ENCODE results near the gene NEUROD2. TPM values are rescaled to one million over a fixed set of nuclear protein-coding genes. Genes with fewer than 3 reads are reported as not detected.

NEUROD2 gene
- total RNA-seq, 1 donor from 2014 or later, result not detected

- H3K36me3 ChIP-seq, result no peaks in the 10 kb centered on the region
- no peak for DNase-seq (ENCODE audit: low spot score in 2 of 2)
- intact Hi-C loops (cut with DNase I), result no loop called here
- H3K27ac ChIP-seq, result no peak overlapping the region
- H3K4me1 ChIP-seq, result no peaks in the 10 kb centered on the region
- TF ChIP-seq CTCF (IDR thresholded peaks at IDR 0.05), result no peak
- no peaks in the 10 kb centered on the region for H3K9me3 ChIP-seq
- no peak overlapping the region for H3K4me3 ChIP-seq
- no peaks in the 10 kb centered on the region for H3K27me3 ChIP-seq
These were observed 7.7 kb upstream of the NEUROD2 start for GRCh38 chr17:39615434-39615833.

GRCh38 chr17:39614545-39615157 lies 6.9 kb upstream of the NEUROD2 start:
- no peaks in the 10 kb centered on the region for H3K27me3 ChIP-seq

GRCh38 chr17:39612935-39613464 lies 5.3 kb upstream of the NEUROD2 start:
- H3K36me3 ChIP-seq, result no peaks in the 10 kb centered on the region
- no peaks in the 10 kb centered on the region for H3K4me1 ChIP-seq
- H3K27me3 ChIP-seq, result peaks cover 9% of the 10 kb centered on the region
- H3K4me3 ChIP-seq, result no peak overlapping the region
- intact Hi-C loops (cut with DNase I), result no loop called here
- TF ChIP-seq CTCF (IDR thresholded peaks at IDR 0.05), result no peak
- no peak for DNase-seq (ENCODE audit: low spot score in 2 of 2)
- no peak overlapping the region for H3K27ac ChIP-seq
- no peaks in the 10 kb centered on the region for H3K9me3 ChIP-seq

More at GRCh38 chr17:39614545-39615157, 6.9 kb upstream of the NEUROD2 start:
- Histone ChIP-seq H3K9me3 (no peaks in the 10 kb centered on the region), H3K36me3 (no peaks in the 10 kb centered on the region), H3K4me1 (no peaks in the 10 kb centered on the region), H3K4me3 (no peak overlapping the region), H3K27ac (no peak overlapping the region)
- intact Hi-C loops (cut with DNase I), result no loop called here
- no peak for DNase-seq (ENCODE audit: low spot score in 2 of 2)
- no peak for TF ChIP-seq CTCF (IDR thresholded peaks at IDR 0.05)

GRCh38 chr17:39612291-39612894 lies 4.7 kb upstream of the NEUROD2 start:
- no peak for DNase-seq (ENCODE audit: low spot score in 2 of 2)
- H3K36me3 ChIP-seq, result no peaks in the 10 kb centered on the region
- intact Hi-C loops (cut with DNase I), result no loop called here
- TF ChIP-seq CTCF (IDR thresholded peaks at IDR 0.05), result no peak
- H3K9me3 ChIP-seq, result no peaks in the 10 kb centered on the region
- H3K27ac ChIP-seq, result no peak overlapping the region
- no peaks in the 10 kb centered on the region for H3K4me1 ChIP-seq
- peaks cover 15% of the 10 kb centered on the region for H3K27me3 ChIP-seq
- H3K4me3 ChIP-seq, result no peak overlapping the region

GRCh38 chr17:39611401-39612112 lies 3.8 kb upstream of the NEUROD2 start:
- no peak for DNase-seq (ENCODE audit: low spot score in 2 of 2)
- H3K9me3 ChIP-seq, result no peaks in the 10 kb centered on the region
- no peak overlapping the region for H3K27ac ChIP-seq
- intact Hi-C loops (cut with DNase I), result no loop called here
- peaks cover 23% of the 10 kb centered on the region for H3K27me3 ChIP-seq
- TF ChIP-seq CTCF (IDR thresholded peaks at IDR 0.05), result no peak
- peaks cover 5 to 6% of the 10 kb centered on the region in 2 donors for H3K4me1 ChIP-seq
- H3K36me3 ChIP-seq, result no peaks in the 10 kb centered on the region
- no peak overlapping the region for H3K4me3 ChIP-seq
